ENCODE data around the gene PRR19. TPM values are rescaled to one million over a fixed set of nuclear protein-coding genes. Genes with fewer than 3 reads are reported as not detected.

PRR19 gene
- total RNA-seq, 1 experiment from 2014 or later = 3.2 TPM

- H3K27ac Mint-ChIP-seq = peak within 1 kb of the TSS; percentile 81 to 94 (median 90); a peak in 4 of 7 replicates
- no peak within 1 kb of the TSS for H2BK15ac ChIP-seq (ENCODE audit: low read depth, low read length)
- H3K18ac ChIP-seq (ENCODE audit: insufficient read length, low read depth, low read length) = peak within 1 kb of the TSS; percentile 88
- H2AFZ ChIP-seq (ENCODE audit: low read length) = no peak within 1 kb of the TSS
- peaks cover 5% of the 10 kb centered on the region; the same call in 1 of the 2 replicates for H3K79me2 ChIP-seq (ENCODE audit: insufficient read depth, low read length)
- H4K91ac ChIP-seq (ENCODE audit: insufficient read length, low read depth, low read length) = no peak within 1 kb of the TSS
- DNase-seq = peak; percentile 93
- peak within 1 kb of the TSS; percentile 96 for H3K14ac ChIP-seq (ENCODE audit: insufficient read depth, low read length)
- peaks cover 6% of the 10 kb centered on the region; the same call in 1 of the 2 replicates for H3K4me1 ChIP-seq (ENCODE audit: insufficient read depth, low read length)
- H3K9me3 ChIP-seq (ENCODE audit: control insufficient read depth, low read depth, low read length) = no peaks in the 10 kb centered on the region
- H3K56ac ChIP-seq (ENCODE audit: insufficient read length, low read depth, low read length) = no peak within 1 kb of the TSS
- H4K20me1 ChIP-seq (ENCODE audit: control insufficient read depth, insufficient read depth, insufficient read length) = no peaks in the 10 kb centered on the region
- peak within 1 kb of the TSS; percentile 70 for H3K9ac ChIP-seq (ENCODE audit: extremely low read depth, insufficient read length, low read length)
- H3K4me3 Mint-ChIP-seq = peak within 1 kb of the TSS; percentile 76 to 81
- H3K23ac ChIP-seq (ENCODE audit: insufficient read length, low read depth, low read length) = no peak within 1 kb of the TSS
- H3K27me3 Mint-ChIP-seq (ENCODE audit: low read depth) = peaks cover 19% of the 10 kb centered on the region
- H3K4ac ChIP-seq (ENCODE audit: low read depth, low read length) = no peak within 1 kb of the TSS; the same call in 1 of the 2 replicates
- H2BK120ac ChIP-seq (ENCODE audit: low read depth, low read length, poor library complexity, severe bottlenecking) = peak within 1 kb of the TSS; percentile 53
- no peak within 1 kb of the TSS for H3T11ph ChIP-seq (ENCODE audit: low read length)
- no peaks in the 10 kb centered on the region for H3K27me3 ChIP-seq (ENCODE audit: insufficient read depth, low read length)
- H4K8ac ChIP-seq (replicated peaks; ENCODE audit: insufficient read length, low read depth, low read length) = no peak within 1 kb of the TSS
- H3K4me2 ChIP-seq (ENCODE audit: insufficient read depth, insufficient read length, low read length) = peak within 1 kb of the TSS; percentile 61
- no peak within 1 kb of the TSS for H2BK20ac ChIP-seq (ENCODE audit: low read depth, low read length, poor library complexity, severe bottlenecking)
- H3K36me3 Mint-ChIP-seq (ENCODE audit: insufficient read depth in 1 of 3, low read depth in 3 of 3) = peaks cover 2 to 7% (median 4%) of the 10 kb centered on the region in 3 experiments; a peak in 3 of 7 replicates
- H3K27ac ChIP-seq (ENCODE audit: insufficient read length, low read depth, low read length) = no peak within 1 kb of the TSS
- no peak within 1 kb of the TSS for H2BK5ac ChIP-seq (ENCODE audit: insufficient read length, low read length)
- WGBS (ENCODE audit: extremely low coverage, insufficient read length, low lambda C conversion rate) = no CpG with 5 or more reads among the region's 75 CpGs
- H3K4me1 Mint-ChIP-seq = peaks cover 22 to 37% of the 10 kb centered on the region in 2 experiments
- peaks cover 14% of the 10 kb centered on the region for H3K23me2 ChIP-seq (ENCODE audit: insufficient read length, low read depth, low read length, poor library complexity, severe bottlenecking)
- no peaks in the 10 kb centered on the region for H3K79me1 ChIP-seq (ENCODE audit: insufficient read depth, low read depth, low read length, poor library complexity, severe bottlenecking)
- no peak within 1 kb of the TSS for H2AK5ac ChIP-seq (ENCODE audit: insufficient read length, low read length)
- TF ChIP-seq CTCF (conservative IDR thresholded peaks at IDR 0.05) = no peak
- no peak within 1 kb of the TSS for H2BK12ac ChIP-seq (ENCODE audit: insufficient read length, low read depth, low read length)
- H3K9me3 Mint-ChIP-seq = no peaks in the 10 kb centered on the region
- no peak within 1 kb of the TSS for H4K5ac ChIP-seq (ENCODE audit: insufficient read length, low read depth, low read length)
These were observed 46.8 kb upstream of the PRR19 start, which contains the start of gene ERF for GRCh38 chr19:42254850-42255765. TSS of gene ERF (minus strand) at chr19:42255128. CDS start at chr19:42254999, 129 bp downstream.
